Measurements from ENCODE around the gene EFNB2.
A peak's percentile ranks its signal among the peaks of the same experiment; 100 is the strongest.

Gene EFNB2

GRCh38 chr13:106535552-106536243 lies at the start of gene EFNB2:
Gene EFNB2, minus strand, starts transcription at chr13:106535662. Its CDS starts 698 bp downstream, at chr13:106534964.
- DNase-seq (ENCODE audit: low read depth in 2 of 2): peak; percentile 74 to 84

GRCh38 chr13:106581225-106581624 lies 45.8 kb upstream of the EFNB2 start:
- DNase-seq (ENCODE audit: low read depth in 2 of 2): no peak

GRCh38 chr13:106575896-106576295 lies 40.4 kb upstream of the EFNB2 start:
- no peak for DNase-seq (ENCODE audit: low read depth in 2 of 2)

GRCh38 chr13:106573868-106574267 lies 38.4 kb upstream of the EFNB2 start:
- no peak for DNase-seq (ENCODE audit: low read depth in 2 of 2)

DNA sequence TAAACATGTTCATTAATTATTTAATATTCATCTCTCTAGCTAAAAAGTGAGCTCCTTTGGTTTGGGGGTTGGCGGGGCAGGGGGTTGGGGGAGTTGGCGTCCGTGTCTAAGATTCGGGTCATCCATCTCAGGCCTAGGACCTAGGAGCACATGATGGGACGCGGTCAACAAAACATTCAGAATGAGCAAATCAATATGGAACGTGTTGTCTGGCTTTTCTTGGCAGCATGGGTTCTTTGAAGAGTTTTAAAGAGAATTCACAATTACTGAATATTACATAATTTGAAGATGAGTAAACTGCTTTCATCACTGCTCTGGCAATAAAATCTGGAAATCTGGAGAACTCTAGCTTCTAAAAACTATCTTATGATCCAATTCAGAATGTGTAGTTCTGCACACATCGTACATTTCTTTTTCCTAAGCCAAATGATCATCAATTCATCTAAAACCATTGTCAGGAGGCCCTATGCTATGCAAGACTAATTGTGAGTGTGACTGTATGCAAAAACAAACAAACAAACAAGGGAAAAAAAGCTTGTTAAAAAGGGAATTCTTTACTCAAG lies 37.9 kb upstream of the EFNB2 start:
- no peak for DNase-seq (ENCODE audit: low read depth in 2 of 2)

DNA sequence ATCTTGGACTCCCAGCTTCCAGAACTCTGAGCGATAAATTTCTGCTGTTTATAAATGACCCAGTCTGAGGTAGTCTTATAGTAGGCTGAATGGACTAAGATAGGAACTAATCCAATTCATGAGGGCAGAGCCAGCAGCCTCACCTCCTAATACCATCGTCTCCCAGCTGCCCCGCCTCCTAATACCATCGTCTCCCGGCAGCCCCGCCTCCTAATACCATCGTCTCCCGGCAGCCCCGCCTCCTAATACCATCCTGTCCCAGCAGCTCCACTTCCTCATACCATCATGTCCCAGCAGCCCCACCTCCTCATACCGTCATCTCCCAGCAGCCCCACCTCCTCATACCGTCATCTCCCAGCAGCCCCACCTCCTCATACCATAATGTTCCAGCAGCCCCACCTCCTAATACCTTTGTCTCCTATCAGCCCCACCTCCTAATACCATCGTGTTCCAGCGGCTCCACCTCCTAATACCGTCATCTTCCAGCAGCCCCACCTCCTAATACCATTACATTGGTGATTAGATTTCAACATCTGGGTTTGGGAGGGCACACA lies 34.9 kb upstream of the EFNB2 start:
- peak; percentile 60 to 63 for DNase-seq (ENCODE audit: low read depth in 2 of 2)

DNA sequence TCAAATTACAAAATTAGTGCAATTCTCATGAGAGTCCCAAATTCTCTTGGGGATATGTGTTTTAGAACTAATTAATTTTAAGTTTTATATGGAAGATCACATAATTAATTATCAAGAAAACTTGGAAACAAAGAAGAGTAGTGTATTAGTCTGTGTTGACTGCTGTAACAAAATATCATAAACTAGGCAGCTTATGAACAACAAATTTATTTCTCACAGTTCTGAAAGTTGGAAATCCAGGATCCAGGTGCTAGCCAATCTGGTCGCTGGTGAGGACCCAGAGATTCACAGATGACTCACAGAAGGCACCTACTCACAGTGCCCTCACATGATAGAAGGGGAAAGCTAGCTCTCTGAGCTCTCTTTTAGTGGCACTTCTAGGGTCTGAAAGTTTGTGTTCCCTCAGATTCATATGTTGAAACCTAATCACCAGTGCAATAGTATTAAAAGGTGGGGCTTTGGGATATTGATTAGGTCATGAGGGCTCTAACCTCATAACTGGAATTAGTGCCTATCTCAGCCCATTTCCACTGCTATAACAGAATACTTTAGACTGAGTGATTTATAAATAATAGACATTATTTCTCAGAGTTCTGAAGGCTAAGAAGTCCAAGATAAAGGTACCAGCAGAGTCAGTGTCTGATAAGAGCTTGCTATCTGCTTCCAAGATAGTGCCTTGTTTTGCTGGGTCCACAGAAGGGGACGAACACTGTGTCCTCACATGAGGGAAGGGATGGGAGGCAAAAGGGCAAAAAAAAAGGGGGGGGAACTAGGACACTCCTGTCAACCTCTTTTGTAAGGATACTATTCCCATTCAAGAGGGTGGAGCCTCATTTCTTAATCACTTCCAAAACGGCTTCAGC lies 34.0 kb upstream of the EFNB2 start:
- no peak for DNase-seq (ENCODE audit: low read depth in 2 of 2)

- DNase-seq (ENCODE audit: low read depth in 2 of 2): no peak
These were observed 33.0 kb upstream of the EFNB2 start for GRCh38 chr13:106568299-106569003.

- DNase-seq (ENCODE audit: low read depth in 2 of 2): peak; percentile 84 to 92
These were observed 32.2 kb upstream of the EFNB2 start, which contains the start of gene ARGLU1 for GRCh38 chr13:106567474-106568298. Gene ARGLU1, minus strand, starts transcription at chr13:106568137. Its CDS starts 218 bp downstream, at chr13:106567919.

DNA sequence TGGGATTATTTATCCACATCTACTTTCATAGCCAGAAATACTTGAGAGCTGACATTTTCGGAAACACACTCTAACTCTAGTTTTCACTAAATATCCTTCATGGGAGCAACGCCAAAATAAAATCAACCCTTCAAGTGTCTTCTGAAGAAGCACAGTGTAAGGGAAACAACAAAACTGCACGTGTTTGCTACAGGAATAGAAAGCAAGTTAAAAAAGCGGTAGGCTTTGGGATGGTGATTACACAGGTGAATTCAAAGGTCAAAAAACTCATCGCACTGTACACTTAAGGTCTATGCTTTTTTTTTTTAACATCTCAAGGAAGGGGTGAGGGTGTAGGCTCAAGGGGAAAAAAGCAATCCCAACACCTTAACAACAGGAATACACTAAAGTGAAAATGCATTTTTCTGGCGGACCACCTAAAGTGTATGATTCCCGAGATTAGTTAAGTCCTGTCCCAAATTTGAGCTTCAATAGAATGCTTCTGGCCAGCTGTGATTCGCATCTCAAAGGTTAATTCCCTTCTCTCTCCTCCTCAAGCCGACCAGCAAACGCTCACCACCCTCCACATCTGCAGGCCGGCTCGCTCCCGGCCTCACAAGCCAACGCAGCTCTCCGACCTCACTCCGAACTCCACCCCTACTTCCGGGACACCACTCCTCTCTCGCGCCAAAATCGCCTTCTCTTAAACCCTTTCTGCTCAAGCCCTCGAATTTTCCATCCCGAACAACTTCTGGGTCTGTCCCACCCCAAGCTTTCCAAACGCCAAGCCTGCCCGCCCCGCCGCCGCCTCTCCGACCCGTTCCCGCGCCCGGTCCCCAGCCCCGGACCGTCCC lies 31.4 kb upstream of the EFNB2 start:
- peak; percentile 24 to 34 for DNase-seq (ENCODE audit: low read depth in 2 of 2)

DNA sequence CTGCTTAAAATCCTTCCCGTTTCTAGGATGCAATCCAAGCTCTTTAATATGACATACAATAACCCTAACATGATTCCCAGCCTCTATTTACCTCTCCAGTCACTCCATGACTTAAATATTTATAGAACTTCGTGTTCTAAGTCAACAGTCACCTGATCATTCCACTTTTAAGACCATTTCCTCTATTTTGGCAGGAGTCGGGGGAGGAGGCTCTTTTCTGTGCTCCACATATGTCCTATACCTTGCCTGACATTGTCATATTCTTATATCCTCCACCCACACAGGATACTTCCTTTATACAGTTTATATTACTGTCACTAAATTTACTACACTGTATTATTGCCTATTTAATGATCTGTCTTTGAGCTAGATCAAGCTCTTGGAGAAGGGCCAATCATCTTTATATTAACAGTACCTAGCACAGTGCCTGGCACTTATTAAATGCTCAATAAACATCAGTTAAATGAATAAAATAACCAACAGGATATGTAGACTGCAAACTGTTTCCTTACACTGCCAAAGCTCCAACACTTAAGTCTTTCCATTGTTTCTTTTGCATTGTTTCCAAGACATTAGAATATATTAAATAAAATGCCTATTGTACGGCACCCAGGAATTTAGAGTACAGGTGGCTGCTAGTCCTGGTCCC lies 29.8 kb upstream of the EFNB2 start:
- DNase-seq (ENCODE audit: low read depth in 2 of 2): no peak

GRCh38 chr13:106562301-106562700 lies 26.8 kb upstream of the EFNB2 start:
- no peak for DNase-seq (ENCODE audit: low read depth in 2 of 2)

- DNase-seq (ENCODE audit: low read depth in 2 of 2): peak; percentile 35 to 38
These were observed 26.2 kb upstream of the EFNB2 start for GRCh38 chr13:106561551-106562170.

DNA sequence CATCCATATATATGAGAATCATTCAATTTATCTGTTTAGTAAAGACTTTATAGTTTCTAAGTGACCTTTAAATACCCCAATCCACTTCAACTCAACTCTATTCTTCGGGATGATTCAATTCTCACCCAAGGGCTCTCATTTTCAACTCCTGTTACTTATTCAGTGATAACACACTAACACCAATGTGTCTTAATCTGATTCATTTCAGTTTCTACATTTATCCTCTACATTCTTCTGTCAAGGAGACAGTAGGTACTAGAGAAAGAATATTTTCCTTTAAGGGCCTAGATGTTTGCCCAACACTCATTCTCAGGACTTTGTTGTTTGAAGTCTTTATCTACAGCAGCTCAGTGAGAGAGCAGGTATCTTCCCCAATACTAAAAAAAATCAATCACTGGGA lies 25.4 kb upstream of the EFNB2 start:
- DNase-seq (ENCODE audit: low read depth in 2 of 2): no peak

DNA sequence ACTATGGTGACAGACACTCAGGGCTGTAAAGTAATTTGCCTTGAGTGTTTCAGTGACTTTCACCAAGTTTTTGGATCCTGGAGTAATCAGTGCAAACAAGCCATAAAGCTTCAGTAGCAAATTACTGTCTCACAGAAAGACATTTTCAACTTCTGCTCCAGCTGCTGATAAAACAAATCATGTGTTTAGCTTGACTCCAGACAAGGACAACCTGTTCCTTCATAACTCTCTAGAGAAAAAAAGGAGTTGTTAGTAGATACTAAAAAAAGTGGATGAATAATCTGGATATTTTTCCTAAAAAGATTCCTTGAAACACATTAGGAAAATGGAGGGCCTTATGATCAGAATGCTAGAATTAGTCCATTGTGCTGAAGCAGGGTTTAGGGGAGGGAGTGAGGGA lies 23.1 kb upstream of the EFNB2 start:
- no peak for DNase-seq (ENCODE audit: low read depth in 2 of 2)

GRCh38 chr13:106555631-106556328 lies 20.3 kb upstream of the EFNB2 start:
- no peak for DNase-seq (ENCODE audit: low read depth in 2 of 2)

DNA sequence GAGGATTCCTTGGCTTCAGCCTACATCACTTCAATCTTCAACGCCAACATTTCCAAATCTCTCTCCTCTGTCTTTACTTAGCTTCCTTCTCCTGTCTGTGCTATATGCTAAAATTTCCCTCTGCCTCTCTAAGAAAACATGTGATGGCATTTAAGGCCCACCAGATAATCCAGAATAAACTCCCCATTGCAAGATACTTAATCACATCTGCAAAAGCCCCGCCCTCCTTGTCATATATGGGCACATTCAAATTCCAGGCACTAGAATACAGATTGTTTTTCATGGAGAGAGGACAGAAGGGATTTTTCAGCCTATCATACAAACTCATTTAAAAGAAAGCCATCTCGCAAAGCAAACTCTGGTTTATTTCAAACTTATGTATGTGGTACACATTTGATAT lies 16.3 kb upstream of the EFNB2 start:
- DNase-seq (ENCODE audit: low read depth in 2 of 2): no peak

DNA sequence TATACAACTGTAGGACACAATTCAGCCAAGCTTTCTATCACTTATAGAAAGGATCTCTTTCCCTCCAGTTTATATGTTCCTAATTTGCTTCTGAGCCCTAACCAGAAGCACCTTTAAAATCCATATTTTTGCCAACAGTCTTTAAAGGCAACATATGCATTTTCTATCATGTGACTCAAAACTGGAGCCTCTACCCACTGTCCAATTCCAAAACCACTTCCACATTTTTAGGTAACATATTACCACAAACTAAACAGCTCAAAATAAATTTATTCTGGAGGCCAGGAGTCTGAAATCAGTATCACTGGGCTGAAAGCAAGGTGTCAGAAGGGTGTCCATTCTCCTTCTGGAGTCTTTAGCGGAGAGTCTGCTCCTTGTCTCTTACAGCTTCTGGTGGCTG lies 15.9 kb upstream of the EFNB2 start:
- no peak for DNase-seq (ENCODE audit: low read depth in 2 of 2)
